GM18907 (cell line): ENCODE measurements around the gene CNST.
"Not testable (repeated sequence)": the region's sequence is repeated elsewhere in the genome, so short reads cannot be mapped to it uniquely, and the experiment has no call there.

Source experiments
- ATAC-seq: cut with Tn5 transposase; IDR thresholded peaks from one replicate; pipeline ENCODE4 v1.9.1; 2021; ENCODE audit warnings: mild to moderate bottlenecking, moderate library complexity; ENCODE audit not compliant: unreplicated experiment

The CNST gene

DNA sequence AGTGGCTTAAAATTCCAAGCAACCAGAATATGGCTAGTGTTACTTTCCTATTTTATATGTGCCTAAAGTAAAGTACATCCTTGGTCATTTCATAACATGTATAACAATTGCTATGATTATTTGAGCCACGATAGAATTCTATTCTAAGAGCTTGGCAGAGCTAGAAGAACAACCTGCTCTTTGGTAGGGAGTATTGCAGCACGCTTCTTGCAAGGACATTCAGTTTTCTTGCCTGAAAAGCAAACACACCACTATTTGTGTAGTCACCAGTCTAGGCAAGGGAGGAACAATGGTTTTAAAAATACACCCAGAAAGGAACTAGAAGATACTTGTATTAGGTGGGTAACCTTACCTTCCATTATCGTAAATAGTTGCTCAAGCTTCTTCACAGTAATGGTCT is 51.5 kb downstream of the CNST start:
- no peak for ATAC-seq

GRCh38 chr1:246618240-246618808 is 52.1 kb downstream of the CNST start:
- no peak for ATAC-seq

DNA sequence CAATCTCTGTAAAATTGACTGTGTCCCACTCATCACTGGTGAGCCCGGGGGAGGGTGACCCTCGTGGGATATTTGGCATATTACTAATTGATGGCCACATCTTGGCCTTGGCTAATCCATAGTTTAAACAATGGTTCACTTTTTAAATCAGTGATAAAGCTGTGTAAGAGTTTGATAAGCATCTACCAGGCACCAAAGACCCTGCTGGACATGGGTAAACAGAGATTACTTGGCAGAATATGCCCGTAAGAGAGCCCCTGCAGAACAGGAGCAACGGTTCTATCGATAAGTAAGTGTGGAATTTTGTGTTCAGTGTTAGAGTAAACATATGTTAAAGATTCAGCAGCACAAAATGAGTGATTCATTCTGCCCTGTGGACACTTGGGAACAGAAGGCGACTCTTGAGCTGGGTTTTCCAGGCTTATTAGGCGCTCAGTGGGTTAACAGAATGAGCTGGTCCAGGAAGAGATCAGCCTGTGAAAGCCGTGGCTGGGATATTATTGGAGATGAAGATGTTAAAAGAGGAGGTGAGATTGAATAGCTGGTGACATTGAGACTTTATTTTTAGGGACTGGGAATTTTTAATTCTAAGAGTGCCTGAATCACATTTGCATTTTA is 55.9 kb downstream of the CNST start:
- ATAC-seq = no peak

DNA sequence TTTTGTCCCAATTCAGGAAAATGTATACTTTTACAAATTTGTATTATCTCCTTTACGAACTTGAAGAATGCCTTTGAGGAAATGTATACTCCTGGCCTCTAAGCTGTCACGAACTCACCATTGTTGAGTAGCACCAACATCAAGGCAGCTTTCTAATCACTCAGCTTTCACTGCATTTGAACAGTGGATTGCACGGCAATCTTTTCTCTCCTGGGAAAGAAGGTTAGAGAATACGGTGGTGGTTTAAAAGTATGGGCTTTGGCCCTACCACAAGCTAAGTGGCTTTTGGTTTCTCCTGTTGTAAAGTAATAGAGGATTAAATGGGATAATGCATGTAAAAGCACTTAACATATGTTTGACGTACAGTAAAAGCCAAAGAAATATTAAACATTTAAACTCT is 57.8 kb downstream of the CNST start:
- no peak for ATAC-seq

DNA sequence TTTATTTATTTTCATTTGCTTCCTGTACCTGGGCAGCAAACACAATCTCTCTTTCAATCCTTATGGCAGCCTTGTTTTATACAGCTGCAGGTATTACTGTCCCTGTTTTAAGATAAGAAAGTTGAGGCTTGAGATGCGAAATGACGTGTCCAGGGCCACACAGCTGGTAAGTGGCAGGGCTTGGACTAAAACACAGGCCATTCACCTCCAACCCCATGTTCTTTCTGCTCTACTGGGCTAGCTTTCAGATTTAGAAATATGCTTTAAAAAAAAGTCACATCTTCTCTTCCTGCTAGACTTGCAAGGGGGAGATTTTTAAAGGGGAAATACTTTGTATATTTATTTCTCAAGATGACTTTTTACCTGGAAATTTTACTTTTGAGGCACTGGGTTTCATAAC is 62.8 kb downstream of the CNST start:
- ATAC-seq = peak; percentile 94

- peak; percentile 49 for ATAC-seq
Observed at GRCh38 chr1:246629976-246630375, 63.7 kb downstream of the CNST start.

- no peak for ATAC-seq
Observed at GRCh38 chr1:246631426-246631825, 65.2 kb downstream of the CNST start.

DNA sequence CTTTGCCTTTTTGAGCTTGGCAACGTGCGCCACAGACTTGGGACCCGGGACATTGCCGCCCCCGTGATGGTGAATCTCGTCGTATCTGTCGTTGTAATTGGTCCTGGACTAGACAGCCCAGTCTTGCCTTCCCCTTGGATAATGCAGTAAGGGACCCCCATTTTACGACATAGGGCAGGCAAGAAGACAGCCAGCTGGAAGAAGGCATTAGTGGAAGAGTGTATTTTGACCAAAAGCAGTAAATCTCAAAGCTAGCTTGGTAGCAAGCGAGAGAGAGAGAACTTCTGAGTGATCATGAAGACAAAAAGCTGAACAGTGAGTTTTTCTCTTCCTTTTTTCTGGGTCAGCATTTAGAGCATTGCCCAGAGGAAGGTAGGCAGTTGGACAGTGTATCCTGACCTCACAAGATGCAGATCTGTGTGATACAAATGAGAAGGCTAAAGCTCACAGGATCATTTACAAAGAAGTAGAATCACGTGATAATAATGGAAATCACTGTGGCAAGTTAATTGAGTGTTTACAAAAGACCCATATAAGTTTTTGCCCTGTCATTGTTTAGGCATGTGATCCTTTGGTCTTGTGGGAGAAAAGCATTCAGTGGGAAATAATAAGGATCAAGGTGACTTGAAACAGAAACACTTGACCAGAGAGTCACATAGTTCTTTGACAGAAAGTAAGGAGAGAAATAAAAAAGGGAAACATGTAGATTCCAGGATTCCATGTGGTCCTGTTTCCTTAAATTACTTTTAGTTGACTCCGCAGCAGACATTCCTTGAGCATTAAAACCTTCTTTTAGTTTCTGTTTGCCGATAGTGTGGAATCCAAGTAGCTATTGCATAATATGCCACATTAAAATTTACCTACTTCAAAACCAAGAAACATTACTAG is 66.3 kb downstream of the CNST start:
- ATAC-seq = no peak

GRCh38 chr1:246634659-246635058 is 68.4 kb downstream of the CNST start:
- ATAC-seq = not testable (repeated sequence)

DNA sequence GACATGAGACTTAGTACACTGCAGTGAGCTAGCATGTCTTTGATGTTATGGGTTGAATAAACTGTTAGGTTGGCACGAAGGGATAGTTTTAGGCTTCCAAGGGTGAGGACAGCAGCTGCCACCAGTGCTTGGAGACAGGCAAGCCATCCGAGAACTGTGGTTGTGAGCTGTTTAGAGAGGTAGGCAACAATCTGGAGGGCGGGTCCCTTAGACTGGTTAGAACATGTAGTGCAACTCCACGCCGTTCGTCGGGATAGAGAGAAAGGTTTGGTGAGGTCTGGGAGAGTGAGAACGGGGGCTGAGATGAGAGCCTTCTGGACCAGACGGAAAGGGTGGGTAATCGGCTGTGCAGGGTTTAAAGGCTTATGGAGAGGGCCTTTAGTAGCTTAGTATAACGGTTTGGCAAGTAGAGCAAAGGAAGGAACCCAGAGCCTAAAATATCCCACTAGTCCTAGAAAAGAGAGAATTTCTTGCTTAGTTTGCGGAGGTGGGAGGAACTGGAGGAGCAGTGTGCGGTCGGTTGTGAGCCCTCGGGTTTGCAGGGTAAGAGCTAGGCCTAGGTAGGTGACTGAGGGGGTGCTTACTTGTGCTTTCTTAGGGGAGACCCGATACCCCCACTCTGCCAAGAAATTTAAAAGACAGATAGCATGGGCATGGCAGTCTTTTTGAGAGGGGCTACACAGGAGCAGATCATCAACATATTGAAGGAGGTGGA is 72.8 kb downstream of the CNST start:
- ATAC-seq = no peak

DNA sequence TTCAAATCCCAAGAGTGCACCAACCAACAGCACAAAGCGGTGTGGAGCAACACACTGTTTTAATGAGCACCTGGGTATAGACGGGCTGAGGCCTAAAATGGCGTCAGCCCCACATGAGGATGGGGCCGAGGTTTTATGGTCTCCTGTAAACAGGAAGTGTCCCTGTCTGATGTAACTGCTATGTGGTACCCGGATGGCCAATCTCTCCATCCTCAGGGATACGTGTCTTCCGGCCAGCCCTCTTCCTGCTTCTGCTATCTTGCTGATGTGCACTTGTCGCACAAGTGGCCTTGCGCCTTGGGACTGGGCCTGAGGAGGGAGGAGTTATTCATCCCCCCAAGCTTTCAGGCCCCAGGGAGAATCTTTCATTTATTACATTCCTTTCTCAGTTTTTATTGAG is 73.5 kb downstream of the CNST start:
- ATAC-seq = no peak

- ATAC-seq = no peak
Observed at GRCh38 chr1:246640747-246641146, 74.5 kb downstream of the CNST start.

DNA sequence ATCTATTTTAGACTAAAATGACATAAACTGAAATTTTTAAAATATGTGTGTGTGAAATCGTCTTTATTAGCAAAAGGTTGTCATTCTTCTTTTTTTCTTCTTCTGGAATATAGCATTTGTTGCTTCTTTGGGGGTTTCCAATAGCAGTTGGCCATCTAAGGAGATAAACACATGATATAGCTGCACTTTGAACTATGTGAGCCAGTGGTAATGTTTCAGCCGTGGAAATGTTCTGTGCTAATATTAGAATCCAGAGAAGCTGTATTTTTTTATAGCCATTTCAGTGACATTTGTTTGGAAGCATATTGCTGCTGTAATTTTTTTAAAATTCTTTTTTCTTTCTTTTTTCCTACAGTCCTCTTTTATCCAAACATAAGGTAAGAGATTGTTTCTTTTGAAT is 75.1 kb downstream of the CNST start:
- ATAC-seq = no peak

DNA sequence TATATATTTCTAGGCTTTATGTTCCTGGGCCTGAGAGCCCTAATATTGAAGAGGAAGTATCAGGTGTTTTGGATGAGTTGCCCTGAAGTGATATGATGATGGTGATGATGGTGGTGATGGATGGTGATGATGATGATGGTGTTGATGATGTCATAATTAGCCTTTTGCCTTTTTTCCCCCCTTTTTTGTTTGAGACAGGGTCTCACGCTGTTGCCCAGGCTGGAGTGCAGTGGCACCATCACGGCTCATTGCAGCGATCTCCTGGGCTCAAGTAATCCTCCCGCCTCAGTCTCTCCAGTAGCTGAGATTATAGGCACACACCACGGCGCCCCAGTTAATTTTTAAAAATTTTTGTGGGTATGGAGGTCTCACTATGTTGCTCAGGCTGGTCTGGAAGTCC is 76.5 kb downstream of the CNST start:
- no peak for ATAC-seq

- no peak for ATAC-seq
Observed at GRCh38 chr1:246647113-246647512, 80.9 kb downstream of the CNST start.

GRCh38 chr1:246647513-246647912 is 81.3 kb downstream of the CNST start:
- no peak for ATAC-seq

- no peak for ATAC-seq
Observed at GRCh38 chr1:246651012-246651695, 84.9 kb downstream of the CNST start.

GRCh38 chr1:246658567-246658966 is 92.3 kb downstream of the CNST start:
- ATAC-seq = no peak

GRCh38 chr1:246659594-246660140 is 93.4 kb downstream of the CNST start:
- ATAC-seq = no peak

GRCh38 chr1:246661451-246661850 is 95.2 kb downstream of the CNST start:
- ATAC-seq = no peak

DNA sequence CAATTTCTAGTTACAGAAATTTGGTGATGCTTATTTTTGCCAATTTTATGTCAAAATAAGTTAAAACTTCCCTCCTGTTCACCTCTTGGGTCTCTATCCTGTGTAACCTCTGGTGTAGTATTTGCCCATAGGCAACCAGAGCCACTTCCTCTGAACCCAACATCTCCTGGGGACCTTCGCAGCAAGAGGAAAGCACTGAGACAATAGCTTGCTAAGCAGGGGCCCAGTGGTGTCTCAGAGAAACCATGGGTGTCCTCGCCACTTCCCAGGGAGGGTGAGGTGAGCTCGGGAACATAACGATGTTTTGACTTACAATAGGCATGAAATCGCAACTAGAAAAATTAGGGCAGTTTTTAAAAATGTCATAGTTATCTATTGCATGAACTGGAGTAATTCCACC is 101.5 kb downstream of the CNST start:
- no peak for ATAC-seq
